ENCODE data around the gene SLC25A10.

The SLC25A10 gene

GRCh38 chr17:81706757-81707624 is 5.1 kb upstream of the SLC25A10 start:
- DNase-seq, result no peak

- DNase-seq, result no peak
These were observed 4.1 kb upstream of the SLC25A10 start for GRCh38 chr17:81707725-81708646.

GRCh38 chr17:81708739-81709185 is 3.3 kb upstream of the SLC25A10 start:
- DNase-seq, result no peak

GRCh38 chr17:81710514-81711308 is 1.4 kb upstream of the SLC25A10 start:
- no peak for DNase-seq

GRCh38 chr17:81712468-81713003 is 452 bp downstream of the SLC25A10 start:
- DNase-seq, result no peak

GRCh38 chr17:81713004-81713555 is 996 bp downstream of the SLC25A10 start:
- DNase-seq, result no peak

GRCh38 chr17:81713556-81714411 is 1.7 kb downstream of the SLC25A10 start:
- no peak for DNase-seq

- no peak for DNase-seq
These were observed 2.5 kb downstream of the SLC25A10 start for GRCh38 chr17:81714412-81715106.

- DNase-seq, result no peak
These were observed 3.2 kb downstream of the SLC25A10 start for GRCh38 chr17:81715107-81715871.

- no peak for DNase-seq
These were observed 4.0 kb downstream of the SLC25A10 start for GRCh38 chr17:81715872-81716673.

- no peak for DNase-seq
These were observed 4.6 kb downstream of the SLC25A10 start for GRCh38 chr17:81716674-81716996.

- DNase-seq, result no peak
These were observed 5.1 kb downstream of the SLC25A10 start for GRCh38 chr17:81717049-81717765.

GRCh38 chr17:81717766-81718089 is 5.6 kb downstream of the SLC25A10 start:
- no peak for DNase-seq

GRCh38 chr17:81719410-81720266 is 7.6 kb downstream of the SLC25A10 start:
- no peak for DNase-seq

- no peak for DNase-seq
These were observed 8.4 kb downstream of the SLC25A10 start for GRCh38 chr17:81720267-81721071.

Measured in amniotic stem cell (primary cell).